HG02885 (cell line): Measurements from ENCODE around the gene CYP24A1.

Experiments
- ATAC-seq: cut with Tn5 transposase; IDR thresholded peaks from one replicate; pipeline ENCODE4 v1.9.1; 2021; ENCODE audit warnings: mild to moderate bottlenecking; ENCODE audit not compliant: unreplicated experiment, poor library complexity

CYP24A1 gene

DNA sequence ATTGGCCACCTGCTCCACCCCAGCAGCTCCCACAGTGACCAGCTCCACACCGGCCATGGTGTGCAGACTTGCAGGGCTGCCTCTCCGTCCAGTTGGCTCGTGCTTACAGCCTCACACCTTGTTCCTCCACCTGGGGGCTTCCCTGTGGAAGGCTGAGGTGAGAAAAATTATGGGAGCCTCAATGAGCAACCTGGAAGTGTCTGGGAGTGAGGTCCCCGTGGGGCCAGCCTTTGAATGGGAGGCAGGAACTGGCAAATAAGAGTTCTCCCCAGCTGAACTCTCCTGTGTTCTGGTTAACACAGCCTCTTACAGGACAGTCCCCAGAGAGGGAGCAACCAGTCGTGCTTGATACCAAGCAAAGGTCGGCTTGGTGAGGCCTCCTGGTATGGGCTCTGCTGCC, 30.3 kb upstream of the CYP24A1 start:
- ATAC-seq, result no peak

DNA sequence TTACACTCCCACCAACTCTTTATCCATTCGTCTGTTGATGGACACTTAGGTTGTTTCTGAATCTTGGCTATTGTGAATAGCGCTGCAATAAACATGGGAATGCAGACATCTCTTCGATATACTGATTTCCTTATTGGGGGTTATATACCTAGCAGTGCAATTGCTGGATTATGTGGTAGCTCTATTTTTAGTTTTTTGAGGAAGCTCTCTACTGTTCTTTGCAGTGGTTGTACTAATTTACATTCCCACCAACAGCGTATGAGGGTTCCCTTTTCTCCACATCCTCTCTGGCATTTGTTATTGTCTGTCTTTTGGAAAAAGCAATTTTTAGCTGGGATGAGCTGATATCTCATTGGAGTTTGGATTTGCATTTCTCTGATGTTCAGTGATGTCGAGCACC, 29.5 kb upstream of the CYP24A1 start:
- no peak for ATAC-seq

DNA sequence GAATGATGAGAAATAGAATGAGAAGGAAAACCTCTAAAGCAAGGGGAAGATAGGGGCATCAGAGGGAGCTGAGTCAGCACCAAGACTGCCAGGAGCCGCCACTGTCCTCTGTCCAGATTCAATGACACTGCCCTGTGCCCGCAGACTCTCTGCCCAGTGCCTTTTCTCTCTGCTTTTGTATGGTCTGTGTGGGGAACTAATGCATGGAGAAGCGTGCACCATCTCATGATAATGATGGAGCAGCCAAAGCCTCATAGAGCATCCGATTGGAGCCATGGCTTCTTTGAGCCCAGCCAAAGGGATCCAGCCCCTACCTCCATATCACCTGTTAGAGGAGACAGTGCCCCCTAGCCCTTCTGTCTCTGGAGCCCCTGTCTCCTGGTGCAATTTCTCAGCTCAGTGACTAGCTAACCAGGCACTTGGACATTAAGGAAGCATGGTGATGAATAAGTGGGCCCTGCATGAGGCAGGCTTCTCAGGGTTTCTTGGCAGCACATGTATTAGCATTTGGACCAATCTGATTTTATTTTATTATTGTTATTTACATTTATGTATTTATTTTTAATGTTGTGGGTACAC, 27.6 kb upstream of the CYP24A1 start:
- no peak for ATAC-seq

DNA sequence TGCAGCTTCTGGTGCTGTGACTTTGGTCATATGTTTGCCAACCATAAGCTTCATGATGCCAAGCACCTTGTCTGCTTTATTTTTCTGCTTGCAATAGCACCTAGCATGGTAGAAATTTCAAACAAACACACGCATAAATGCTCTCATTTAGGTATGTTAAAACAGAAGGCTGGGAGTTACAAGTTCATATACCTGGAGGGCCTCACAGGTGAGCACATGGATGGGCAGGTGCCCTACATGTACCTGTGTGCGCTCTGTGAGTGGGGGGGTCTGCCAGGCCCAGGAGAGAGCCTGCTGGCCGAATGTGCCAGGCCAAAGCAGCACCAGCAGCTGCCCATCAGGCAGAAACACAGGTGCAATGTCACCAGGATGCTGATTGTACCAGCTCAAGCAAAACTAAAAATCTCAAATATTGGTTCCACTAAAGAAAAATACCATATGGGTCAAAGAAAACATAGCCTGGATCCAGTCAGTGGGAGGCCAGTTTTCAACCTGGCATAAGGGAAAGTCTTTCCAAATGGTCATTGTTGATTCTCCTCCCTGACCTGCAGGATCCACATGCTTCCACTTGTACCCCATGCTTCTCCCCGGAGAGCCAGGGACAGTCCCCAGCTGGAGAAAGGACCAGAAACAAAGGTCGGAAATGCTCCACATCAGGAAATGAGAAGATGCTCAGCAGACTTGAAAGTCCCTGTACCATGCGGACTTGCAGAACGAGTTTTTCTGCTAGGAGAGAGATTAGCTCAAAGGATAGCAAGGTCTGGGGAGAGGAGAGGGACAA, 26.9 kb upstream of the CYP24A1 start:
- ATAC-seq, result no peak

DNA sequence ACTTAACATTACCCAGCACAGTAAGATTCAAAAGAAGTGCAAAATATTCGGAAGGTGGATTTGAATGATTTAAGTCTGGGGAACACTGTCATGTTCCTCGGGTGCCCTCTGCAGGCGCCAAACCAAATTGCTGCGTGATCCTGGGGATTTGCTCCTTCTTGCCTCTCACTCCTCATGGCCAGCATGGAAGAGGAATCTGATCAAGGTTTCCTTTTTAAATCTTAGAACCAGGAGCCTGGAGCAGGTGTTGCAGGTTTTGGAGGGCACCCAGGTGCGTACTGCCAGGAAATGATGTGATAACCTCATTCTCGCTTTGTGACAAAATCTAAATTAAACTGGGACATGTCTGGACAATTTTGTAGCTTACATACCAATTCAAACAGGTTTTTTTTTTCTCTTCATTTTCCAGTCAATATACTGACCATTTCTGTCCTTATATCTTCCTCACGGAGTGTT, 26.0 kb upstream of the CYP24A1 start:
- peak; percentile 61 for ATAC-seq

DNA sequence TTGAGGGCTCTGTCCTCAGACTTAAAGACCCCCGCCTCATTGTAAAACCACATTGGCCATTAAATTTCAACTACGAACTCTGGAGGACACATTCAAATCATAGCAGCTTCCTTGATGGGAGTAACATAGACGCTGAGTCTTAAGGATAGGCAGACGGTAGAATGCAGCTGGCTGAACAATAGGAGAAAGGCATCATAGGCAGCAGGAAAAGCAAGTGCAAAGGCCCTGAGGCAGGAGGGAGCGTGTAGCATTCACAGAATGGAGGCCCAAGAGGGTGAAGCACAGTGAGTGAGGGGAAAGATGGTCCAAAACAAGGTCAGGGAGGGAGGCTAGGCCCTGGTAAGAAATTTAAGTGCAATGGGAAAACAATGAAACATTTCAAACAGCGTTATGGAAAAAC, 25.5 kb upstream of the CYP24A1 start:
- ATAC-seq, result peak; percentile 12

DNA sequence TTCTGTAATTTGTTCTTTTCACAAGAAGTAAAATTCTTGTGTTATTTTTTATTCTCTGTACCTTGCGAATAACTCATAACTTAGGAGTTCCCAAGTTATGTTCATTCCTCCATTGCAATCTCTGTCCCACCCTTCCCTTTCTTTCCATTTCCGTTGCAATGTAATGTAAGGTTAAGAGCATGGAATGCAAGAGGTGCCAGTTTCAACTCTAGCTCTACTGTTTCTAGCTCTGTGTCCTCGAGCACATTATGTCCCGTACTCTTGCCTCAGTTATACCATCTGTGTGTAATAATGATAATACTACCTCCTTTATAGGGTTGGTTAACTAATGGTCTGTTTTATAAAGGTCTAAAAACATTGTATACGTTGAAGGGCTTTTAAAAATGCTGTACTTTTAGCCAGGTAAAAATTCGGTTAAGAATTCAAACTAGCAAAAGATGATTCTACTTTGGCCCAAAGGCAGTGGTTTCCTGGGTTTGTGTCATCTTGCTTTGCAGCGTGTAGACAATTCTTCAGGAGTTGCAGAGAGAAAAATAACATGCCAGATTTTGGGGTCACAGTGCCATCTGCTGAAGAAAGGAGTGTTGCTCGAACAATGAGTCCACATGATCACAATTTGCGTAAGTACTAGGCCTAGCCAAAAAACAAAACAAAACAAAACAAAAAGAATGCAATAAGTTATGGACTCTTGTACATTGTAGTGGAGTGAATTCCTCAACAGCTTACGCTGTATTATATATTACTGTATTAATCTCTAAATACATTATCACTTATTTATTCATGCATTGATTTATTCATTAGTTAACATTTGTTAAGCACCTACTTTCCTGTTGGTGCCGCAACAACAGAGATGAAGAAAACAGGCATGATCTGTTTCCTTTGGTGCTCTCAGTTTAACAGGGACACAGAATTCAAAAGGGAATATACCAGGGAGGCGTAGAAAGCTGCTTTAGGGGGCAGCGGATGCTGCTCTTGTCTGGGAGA, 24.1 kb upstream of the CYP24A1 start:
- no peak for ATAC-seq

DNA sequence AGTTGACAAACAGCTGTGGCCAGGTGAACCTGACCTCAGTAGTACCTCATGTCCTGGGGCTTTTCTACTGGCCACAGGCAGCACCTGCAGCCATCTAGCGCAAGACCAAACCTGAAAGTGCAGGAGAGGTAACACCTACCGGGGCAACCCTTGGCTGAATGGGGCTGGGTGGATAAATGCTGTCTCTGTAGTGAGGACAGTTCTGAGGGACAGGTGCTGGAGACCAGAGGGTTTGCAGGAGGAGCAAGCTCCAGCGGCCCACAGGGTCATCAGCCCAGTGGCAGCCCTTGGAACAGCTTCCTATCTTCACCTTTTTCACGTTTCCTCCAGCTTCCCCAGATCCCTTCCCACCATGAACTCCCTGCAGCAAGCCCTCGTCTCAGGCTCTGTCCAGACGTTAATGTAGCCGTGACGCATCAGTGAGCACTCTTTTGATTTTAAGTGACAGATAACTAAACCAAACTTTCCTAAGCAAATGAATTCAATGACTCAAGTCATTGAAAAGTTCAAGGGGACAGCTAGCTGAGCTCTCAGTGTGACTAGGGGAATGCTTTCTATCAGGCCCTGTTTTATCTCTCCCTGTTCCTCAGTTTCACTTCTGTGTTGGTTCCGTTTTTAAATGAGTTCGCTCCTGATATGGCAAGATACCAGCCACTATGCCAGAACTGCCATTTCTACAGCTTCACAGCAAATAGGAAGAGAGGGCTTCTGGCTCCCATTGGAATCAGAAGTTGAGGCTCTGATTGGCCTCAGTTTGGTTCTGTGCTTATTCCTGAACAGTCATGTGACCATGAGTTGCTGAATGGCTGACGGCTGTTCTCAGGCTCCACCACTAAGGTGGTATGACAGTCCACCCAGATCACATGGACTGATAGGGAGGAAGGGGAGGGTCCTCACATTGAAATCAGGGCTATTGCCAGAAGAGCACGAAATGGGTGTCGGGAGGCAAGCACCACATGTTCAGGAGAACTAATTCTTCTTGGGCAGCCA, 22.0 kb upstream of the CYP24A1 start:
- peak; percentile 47 for ATAC-seq

DNA sequence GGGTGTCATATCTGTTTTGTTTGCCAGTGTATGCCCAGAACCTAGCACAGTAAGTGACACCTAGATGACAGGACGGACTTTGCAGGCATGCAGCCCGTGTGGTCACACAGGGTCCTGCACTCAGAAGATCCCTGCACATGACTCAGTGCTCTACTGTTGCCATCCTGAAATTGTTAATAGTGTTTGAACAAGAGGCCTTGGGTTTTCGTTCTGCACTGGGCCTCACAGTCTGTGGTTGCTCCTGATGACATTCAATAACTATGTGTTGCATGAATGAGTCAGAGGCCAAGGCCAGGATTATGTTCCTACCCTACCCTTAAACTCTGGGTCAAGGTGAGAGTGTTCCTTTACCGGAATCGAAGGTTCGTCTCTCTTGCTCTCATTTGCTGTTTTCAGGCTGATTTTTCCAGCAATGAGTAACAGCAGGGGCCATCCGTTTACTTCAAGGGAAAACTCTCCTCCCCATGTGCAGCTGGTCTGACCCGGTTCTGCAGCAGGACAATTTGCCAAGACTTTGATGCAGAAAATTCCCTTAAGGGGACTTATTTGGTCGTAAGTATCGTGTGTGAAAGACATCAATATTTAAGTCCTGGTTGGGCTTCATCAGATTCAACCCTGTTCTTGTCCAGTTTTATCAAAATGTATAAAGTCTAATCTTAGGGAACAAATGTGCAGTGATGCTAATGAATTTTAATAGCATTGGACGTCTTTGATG, 21.1 kb upstream of the CYP24A1 start:
- peak; percentile 68 for ATAC-seq

DNA sequence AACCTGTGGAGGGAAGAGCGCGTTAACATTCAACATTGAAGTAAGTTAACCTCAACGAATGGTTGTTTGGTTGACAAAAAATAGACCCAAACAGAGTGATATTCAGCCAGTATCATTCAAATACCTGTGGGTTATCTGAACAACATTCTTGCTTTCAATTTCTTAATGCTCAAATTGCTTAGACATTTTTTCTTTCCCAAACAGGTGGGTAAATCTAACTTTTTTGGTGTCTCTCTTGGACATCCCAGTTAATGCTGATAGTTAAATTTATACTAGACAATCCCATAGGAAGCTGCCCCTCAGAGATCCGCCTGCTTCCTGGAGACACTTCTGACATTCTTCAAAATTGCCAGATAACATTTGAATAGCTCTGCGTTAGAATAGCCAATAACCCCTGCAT, 20.0 kb upstream of the CYP24A1 start:
- no peak for ATAC-seq

DNA sequence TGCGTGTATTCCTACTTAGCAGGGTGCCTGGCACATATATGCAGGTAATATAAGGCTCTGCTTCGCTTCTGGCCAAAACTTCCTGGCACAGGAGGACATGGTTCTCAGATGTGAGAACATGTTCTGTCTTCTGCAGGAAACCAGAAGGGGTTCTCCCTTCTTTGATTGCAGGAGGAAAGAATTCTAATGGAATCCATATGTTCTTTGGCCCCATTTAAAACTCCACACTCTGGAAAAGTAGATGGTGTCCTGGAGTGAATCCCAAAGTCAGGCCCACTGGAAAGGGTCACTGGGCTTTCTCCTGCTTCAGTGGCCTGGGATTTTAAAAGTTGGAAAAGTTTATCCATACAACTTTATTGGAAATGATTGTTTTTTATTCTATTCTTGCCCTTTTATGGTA, 16.4 kb upstream of the CYP24A1 start:
- ATAC-seq, result no peak

DNA sequence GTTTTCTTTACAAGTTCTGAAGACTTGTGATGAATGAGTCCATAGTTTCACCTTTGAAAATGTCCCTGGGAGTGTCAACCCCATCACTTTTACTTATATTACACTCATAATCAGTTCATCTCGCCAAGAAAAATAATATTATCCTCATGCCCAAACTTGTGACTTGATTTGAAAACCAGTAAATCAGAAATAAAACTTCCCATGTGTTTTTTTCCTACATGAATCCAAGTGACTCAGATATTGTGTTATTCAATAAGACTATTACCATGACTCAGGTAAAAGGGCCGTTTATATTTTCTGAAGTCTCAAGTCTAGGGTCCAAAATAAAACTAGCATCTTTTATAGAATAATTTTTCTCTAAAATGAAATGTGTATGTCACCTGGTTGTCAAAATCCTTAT, 15.8 kb upstream of the CYP24A1 start:
- ATAC-seq, result no peak

DNA sequence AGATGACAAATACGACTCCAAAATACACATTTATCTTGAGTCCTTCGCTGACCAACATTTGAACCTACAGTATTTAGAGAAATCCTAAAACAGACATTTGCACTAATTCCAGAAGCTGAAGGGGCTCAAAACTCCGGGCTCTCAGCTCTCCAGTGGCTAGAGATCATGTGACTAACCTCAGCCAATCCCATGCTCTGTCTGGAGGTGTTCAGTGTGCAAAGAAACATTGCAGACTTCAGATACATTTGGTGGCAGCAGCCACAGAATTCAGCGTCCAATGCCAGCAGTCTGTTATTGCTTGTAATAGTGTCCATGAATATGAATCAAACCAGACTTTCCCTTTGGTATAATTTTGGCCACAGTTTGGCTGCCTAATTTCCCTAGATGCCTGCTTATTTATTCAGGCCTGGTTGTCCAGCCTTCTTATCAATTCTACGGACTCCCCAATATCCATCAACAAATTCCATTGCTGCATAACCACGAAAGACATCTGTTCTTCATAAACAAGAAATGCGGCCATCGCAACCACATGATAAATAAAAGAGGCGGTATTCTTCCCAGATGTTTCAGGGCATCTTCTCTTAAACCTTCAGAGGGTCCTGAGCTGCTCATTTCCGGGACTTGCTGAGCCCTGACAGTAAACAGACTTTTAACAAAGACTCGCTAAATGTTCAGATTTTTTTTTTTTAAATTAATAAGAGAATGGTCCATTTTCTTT, 14.5 kb upstream of the CYP24A1 start:
- no peak for ATAC-seq

DNA sequence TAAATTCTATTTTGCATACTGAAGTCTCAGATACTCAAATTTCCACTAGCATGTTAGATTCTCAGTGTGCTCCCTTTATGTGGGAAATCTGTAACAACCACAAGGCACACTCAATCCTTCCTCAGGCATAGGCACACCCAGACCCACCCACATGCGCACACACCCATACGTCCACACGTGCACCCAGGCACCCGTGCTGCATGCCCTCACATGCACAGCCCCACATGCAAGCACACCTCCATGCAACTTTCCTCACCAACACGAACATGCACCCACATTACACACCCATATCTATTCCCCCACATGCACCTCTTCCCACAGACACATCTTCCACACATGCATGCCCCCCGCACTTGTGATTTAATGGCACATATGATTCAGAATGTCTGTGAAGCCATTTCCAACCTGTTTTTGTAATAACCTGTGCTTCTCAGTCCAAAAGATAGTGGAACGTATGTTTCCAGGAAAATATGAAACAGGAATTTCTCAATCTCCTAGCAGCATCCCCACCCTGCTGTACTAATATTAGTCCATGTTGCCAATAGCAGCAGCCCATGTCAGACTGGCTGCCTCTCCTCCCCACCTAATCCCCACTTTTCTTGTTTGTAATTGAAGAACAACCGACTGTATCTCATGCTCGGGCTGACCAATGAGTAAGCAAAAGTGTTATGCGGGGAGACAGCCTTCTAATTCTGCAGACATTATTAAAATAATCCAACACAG, 11.3 kb upstream of the CYP24A1 start:
- no peak for ATAC-seq

DNA sequence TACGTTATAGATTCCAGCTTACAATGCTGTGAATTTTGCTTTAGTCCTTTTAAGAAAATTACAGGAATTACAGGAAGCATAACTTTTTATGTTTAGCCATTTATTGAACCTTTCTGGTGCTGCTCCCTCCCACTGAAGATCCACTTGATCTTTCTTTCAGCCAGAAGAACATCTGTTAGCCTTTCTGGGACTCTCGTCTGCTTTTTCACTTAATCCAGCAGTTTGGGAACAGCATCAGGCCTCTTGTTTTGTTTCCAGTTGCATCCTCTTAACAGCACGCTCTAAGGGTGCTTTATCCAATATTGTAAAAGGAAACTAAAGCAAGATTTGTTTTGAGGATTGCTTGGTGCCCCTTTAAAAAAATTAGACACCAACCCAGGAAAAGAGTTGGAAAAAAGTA, 10.3 kb upstream of the CYP24A1 start:
- no peak for ATAC-seq

DNA sequence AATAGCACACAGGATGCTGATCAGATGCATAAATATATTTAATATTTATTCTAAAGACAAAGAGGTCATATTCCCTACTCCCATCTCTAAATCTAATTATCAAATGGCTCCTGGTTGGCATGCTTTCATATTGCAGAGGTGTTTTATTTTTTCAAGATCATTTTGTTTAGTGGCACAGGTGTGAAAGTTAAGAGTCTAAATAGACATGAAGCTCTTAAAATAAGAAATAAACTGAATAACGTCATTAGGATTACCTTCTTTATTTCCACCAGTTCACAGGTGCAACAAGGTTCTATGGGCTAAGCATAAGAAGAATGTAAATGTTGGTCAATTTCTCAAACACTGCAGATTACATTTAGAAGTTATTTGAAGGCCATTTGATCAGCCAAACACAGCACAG, 7.1 kb upstream of the CYP24A1 start:
- ATAC-seq, result no peak

DNA sequence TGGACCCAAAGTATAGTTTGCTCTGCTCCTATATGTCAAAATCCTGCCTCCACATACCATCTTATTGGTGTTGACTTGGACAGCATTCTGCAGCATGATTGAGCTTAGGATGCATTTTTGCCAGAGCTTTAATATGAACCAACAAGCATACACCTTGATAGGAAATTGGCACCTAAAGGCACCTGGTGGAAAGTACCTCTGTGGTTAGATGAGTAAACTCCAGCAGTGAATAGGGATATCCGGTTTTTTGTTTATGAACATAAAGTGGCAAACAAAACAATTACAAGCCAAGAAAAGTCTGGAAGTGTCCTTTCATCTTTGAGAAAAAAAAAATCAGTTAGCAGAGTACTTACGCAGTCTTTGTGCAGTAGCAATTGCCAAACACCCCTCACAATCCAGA, 6.2 kb upstream of the CYP24A1 start:
- ATAC-seq, result no peak

DNA sequence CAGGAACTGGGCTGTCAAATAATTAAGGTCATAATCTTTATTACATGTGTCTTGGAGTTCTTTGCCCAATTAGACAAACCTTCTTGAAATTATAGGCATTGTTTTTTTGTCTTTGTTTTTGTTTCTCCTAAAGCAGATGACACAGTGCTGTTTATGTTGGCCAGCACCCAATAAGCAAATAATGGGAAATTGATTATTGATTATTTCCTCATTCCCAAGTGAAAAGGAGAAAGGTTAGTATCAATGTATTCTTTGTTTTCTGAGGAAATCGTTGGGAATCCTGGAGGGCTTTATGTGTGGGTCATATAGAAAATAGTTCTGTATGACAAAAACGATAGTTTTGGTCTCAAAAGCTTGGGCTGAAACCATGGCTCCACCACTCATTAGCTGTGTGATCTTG, 4.5 kb upstream of the CYP24A1 start:
- ATAC-seq, result no peak
